Common myeloid progenitor, CD34-positive (primary cell): ENCODE measurements around the gene TNS1.
A peak's percentile ranks its signal among the peaks of the same experiment; 100 is the strongest.
"Not testable (repeated sequence)": the region's sequence is repeated elsewhere in the genome, so short reads cannot be mapped to it uniquely, and the experiment has no call there.

Experiments used
- CTCF ChIA-PET: fragments of 350-600 bp; sonication (Branson Sonifier 250); formaldehyde crosslinking; loops from one replicate; lab custom pipeline; 2021; ENCODE audit warnings: antibody characterized with exemption; lab: Charles Lee
- POLR2A ChIA-PET: fragments of 350-600 bp; sonication (Branson Sonifier 250); formaldehyde crosslinking; loops from one replicate; lab custom pipeline; 2021; ENCODE audit warnings: antibody characterized with exemption; lab: Charles Lee
- DNase-seq, 3 donors: peaks; one replicate each; pipeline versions ENCODE4 v3.0.0 to v3.0.0-alpha.2; 2013
- H3K27ac ChIP-seq, 2 experiments: 1 replicate in 1 of 2; 2 replicates in 1 of 2; pipeline ENCODE4 v1.7.0; 2013; ENCODE audit warnings: inconsistent platforms in 2 of 2, low read length in 2 of 2, mild to moderate bottlenecking in 2 of 2, low read depth in 1 of 2, moderate library complexity in 1 of 2; ENCODE audit not compliant: severe bottlenecking in 2 of 2, insufficient read depth in 1 of 2, poor library complexity in 1 of 2
- H3K27me3 ChIP-seq, 5 experiments: replicated peaks in 2 of 5; 1 replicate in 3 of 5; 2 replicates in 2 of 5; pipeline versions ENCODE4 v1.6.1 to v1.7.0; 2013; ENCODE audit warnings: low read length in 4 of 5, mild to moderate bottlenecking in 2 of 5, moderate library complexity in 2 of 5, inconsistent platforms in 1 of 5; ENCODE audit not compliant: insufficient read depth in 5 of 5, control insufficient read depth in 4 of 5
- H3K36me3 ChIP-seq, 4 experiments: 1 replicate in 2 of 4; 2 replicates in 2 of 4; pipeline versions ENCODE4 v1.6.1 to v1.7.0; 2013; ENCODE audit warnings: low read length in 3 of 4, control low read depth in 1 of 4, mild to moderate bottlenecking in 1 of 4; ENCODE audit not compliant: control insufficient read depth in 4 of 4, insufficient read depth in 4 of 4
- H3K4me1 ChIP-seq, 4 experiments: 1 replicate in 3 of 4; 2 replicates in 1 of 4; pipeline versions ENCODE4 v1.6.1 to v1.7.1; 2013; ENCODE audit warnings: low read length in 3 of 4, mild to moderate bottlenecking in 3 of 4, control low read depth in 1 of 4, inconsistent platforms in 1 of 4, moderate library complexity in 1 of 4; ENCODE audit not compliant: control insufficient read depth in 4 of 4, insufficient read depth in 4 of 4; ENCODE audit errors: control extremely low read depth in 1 of 4
- H3K4me3 ChIP-seq, 7 experiments: 1 replicate in 4 of 7; 2 replicates in 3 of 7; pipeline versions ENCODE4 v1.5.1 to v1.7.0; 2013; ENCODE audit warnings: mild to moderate bottlenecking in 7 of 7, low read length in 6 of 7, moderate library complexity in 6 of 7, inconsistent platforms in 2 of 7, low read depth in 2 of 7, control low read depth in 1 of 7; ENCODE audit not compliant: insufficient read depth in 4 of 7, control insufficient read depth in 1 of 7; ENCODE audit errors: extremely low read depth in 1 of 7
- H3K9me3 ChIP-seq, 5 experiments: 1 replicate in 4 of 5; 2 replicates in 1 of 5; pipeline versions ENCODE4 v1.6.1 to v1.7.1; 2013; ENCODE audit warnings: low read length in 4 of 5, mild to moderate bottlenecking in 2 of 5, inconsistent platforms in 1 of 5, low read depth in 1 of 5, moderate library complexity in 1 of 5; ENCODE audit not compliant: control insufficient read depth in 4 of 5, insufficient read depth in 2 of 5; ENCODE audit errors: control extremely low read depth in 1 of 5
- WGBS: methylation state at CpG from one replicate; pipeline ENCODE4 v1.1.5; 2013; ENCODE audit not compliant: insufficient coverage; 5-methylcytosine and 5-hydroxymethylcytosine counted together

TNS1 gene

DNA sequence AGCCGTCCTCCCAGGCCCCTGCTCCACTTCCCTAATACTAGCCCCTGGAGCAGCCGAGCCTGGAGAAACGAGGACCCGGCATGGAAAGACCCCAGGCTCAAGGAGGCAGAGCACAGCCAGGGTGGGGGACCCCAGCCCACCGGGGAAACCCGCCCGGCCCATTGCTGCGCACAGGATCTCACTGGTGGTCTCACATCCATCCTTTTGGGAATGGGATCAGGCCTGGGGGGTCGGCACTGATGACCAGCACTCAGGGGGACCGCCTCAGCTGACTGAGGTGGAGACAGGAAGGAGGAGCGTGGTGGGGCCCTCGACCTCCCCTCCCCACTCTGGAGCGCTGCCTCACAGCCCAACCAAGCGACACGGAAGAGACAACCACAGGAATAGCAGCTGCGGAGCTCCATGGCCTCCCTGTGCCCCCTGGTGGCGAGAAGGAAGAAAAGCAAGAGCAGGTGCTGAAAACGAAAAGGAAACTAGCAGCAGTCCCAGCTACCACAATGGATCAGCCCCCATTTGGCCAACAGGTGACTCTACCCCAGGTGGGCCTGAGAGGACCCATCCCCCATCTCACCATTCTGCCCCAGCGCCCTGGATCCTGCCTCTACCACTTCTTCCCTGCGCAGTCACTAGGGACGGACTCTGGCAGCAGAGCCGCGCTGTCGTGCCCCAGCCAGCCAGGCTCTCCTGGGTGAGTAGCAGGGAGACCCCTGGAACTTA, 31.9 kb upstream of the TNS1 start:
- CTCF ChIA-PET = interaction anchor here (0.9 to 2.1 kb wide), 9 partner anchors 10 to 249 kb away, joined by 3 to 7 read pairs (median 4); no protein-coding TSS in a partner anchor
- H3K9me3 ChIP-seq, POLR2A ChIA-PET, H3K27me3 ChIP-seq, H3K27ac ChIP-seq, H3K36me3 ChIP-seq: not testable (repeated sequence)
- DNase-seq = peak; percentile 65 to 89 (median 82)
- H3K4me1 ChIP-seq = peaks cover 0 to 15% (median 13%) of the 10 kb centered on the region in 4 experiments
- WGBS = 7% methylated on average over 9 of the region's 24 CpGs
- H3K4me3 ChIP-seq = peak overlapping the region in 6 of 7 experiments; percentile 26 to 72 (median 56)

DNA sequence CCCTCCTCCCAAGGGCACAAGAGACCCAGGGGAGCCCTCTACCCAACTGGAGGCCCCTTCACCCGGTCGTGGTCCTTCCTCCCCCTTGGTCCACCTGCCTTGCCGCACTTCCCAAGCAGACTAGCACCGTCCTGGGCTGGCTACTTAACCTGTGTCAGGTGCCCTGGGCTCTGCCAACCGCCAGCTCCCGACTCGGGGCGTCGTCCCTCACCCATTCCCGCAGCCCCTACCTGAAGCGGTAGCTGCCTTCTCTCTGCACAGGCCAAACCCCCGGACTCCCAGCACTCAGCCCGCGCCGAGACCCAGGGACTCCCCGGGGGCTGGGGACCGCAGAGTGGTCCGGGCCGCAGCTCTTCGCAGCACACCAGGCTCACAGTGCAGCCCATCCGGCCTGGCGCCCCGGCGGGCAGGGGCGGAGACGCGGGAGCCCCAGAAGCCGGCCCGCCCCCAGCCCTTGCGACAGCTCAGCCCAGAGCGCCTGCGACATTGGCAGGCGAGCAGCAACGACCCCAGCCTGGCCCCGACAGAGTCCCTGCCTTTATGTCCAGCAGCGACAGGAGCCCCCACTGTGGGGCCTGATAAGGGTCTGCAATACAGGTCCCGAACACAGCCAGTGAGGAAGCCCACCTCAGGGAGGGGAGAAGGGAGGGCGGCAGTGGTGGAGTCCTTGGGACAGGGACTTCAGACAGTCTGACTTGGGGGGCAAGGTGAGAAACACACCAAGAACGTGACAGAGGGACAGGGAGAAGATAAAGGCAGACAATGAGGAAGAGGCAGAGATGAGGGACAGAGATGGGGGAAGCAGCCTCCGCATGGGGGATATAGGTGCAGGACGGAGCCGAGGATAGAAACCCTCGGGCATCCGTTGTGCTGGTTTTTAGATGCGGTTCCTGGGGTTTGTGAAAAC, 31.0 kb upstream of the TNS1 start:
- peak in 2 of 3 donors; percentile 35 to 46 for DNase-seq
- H3K9me3 ChIP-seq = no peaks in the 10 kb centered on the region
- 35% methylated on average over 41 of the region's 45 CpGs for WGBS
- CTCF ChIA-PET = interaction anchor here (1.1 to 2.1 kb wide), 14 partner anchors 10 to 248 kb away, joined by 3 to 11 read pairs (median 5); no protein-coding TSS in a partner anchor
- peaks cover 0 to 1% (median 0%) of the 10 kb centered on the region in 5 experiments for H3K27me3 ChIP-seq
- no peak overlapping the region for H3K27ac ChIP-seq
- H3K4me1 ChIP-seq = peaks cover 0 to 15% (median 13%) of the 10 kb centered on the region in 4 experiments
- peak overlapping the region in 5 of 7 experiments; percentile 42 to 72 (median 59) for H3K4me3 ChIP-seq
- no peaks in the 10 kb centered on the region for H3K36me3 ChIP-seq
- POLR2A ChIA-PET = interaction anchor here (0.5 kb wide), 1 partner anchor 12 kb away, joined by 4 read pairs; no protein-coding TSS in a partner anchor

DNA sequence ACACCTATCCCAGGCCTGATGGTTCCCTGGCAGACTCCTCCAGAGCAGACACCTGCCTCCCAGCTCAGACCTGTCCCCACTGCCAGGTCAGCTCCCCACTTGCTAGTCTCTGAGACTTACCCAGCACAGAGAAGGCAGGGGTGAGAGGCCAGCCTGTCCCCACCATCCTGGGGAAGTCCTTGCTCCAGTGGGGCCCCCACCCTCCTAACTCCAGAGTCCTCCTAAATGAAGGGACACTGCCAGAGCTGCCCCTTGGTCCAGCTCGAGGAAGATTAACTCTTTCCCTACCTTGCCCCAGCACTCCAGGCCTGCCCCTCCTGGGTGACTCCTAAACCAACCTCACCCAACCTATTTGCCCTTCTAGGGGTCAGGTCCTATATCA, 30.4 kb upstream of the TNS1 start:
- peaks cover 0 to 15% (median 13%) of the 10 kb centered on the region in 4 experiments for H3K4me1 ChIP-seq

DNA sequence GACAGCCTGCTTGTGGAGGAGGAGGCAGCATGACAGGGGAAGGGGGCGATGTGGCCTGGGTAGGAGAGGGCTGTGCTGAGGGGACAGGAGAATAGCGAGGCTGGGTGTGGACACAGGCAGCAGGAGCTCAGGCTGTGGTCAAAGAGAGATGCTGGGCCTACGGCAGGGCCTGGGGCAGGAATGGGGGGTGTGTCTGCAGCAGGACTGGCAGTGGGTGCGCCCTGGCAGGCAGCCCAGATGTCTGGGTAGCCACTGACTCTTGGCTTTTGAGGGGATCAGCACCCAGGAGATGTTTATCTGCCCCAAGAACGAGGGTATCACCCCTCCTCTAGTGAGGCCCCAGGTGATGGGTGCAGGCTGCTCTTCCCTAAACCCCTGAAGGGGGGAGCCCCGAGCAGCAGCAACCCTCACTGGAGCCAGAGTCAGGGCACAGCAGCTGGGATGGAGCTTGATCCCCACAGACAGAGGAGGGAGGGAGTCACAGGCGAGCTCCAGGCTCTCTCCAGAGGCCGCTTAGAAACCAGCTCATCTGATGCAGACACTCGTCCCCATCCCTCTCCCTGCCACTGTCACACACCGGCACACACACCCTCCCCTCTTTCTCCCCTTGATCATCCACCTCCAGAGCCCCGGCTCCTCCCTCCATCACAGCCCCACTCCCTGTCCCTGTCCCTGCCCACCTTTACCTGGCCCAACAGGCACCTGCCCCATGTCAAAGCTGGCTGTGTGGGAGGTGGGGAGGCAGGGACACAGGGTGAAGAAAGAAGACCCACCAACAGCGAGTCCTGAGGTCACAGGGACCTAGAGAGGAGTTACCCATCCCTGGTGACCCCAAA, 29.8 kb upstream of the TNS1 start:
- Histone ChIP-seq H3K36me3 (no peaks in the 10 kb centered on the region), H3K4me1 (peaks cover 0 to 15% (median 13%) of the 10 kb centered on the region in 4 experiments), H3K27me3 (peaks cover 0 to 1% (median 0%) of the 10 kb centered on the region in 5 experiments), H3K9me3 (no peaks in the 10 kb centered on the region), H3K27ac (no peak overlapping the region), H3K4me3 (no peak overlapping the region)
- ChIA-PET CTCF (interaction anchor here (1.2 to 2.1 kb wide), 11 partner anchors 8 to 247 kb away, joined by 3 to 11 read pairs (median 4); no protein-coding TSS in a partner anchor), POLR2A (no interaction called here)
- 82% methylated on average over 8 of the region's 12 CpGs for WGBS
- DNase-seq = no peak

More for the DNA sequence above, 30.4 kb upstream of the TNS1 start:
- ChIA-PET CTCF (interaction anchor here (1.2 to 2.1 kb wide), 11 partner anchors 9 to 248 kb away, joined by 3 to 11 read pairs (median 4); no protein-coding TSS in a partner anchor), POLR2A (no interaction called here)
- WGBS = 100% methylated on average over 1 of the region's 1 CpG
- Histone ChIP-seq H3K36me3 (no peaks in the 10 kb centered on the region), H3K27ac (no peak overlapping the region), H3K9me3 (no peaks in the 10 kb centered on the region), H3K4me3 (no peak overlapping the region), H3K27me3 (peaks cover 0 to 1% (median 0%) of the 10 kb centered on the region in 5 experiments)
- no peak for DNase-seq

DNA sequence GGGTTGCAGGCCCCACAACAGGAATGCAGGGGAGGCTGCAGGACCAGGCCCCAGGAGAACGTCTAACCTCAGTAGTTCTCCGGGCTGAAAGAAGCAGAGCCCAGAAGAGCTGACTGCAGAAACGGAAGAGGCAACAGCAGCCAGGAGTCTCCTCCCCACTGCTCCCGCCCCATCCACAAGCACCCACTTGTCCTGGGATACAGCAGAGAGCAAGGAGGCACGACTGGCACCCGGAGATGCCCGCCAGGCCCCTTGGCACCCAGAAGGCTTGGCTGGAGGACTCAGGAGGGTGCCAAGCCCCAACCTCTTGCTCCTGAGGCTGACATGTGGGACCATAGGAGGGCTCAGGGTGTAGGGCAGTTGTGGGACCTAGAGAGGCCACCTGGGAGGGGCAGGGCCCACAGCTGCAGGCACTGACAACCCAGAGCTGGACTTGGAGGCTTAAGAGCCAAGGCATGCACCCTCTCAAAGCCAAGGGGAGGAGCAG, 29.0 kb upstream of the TNS1 start:
- ChIA-PET POLR2A (no interaction called here), CTCF (interaction anchor here (1.3 to 2.0 kb wide), 4 partner anchors 12 to 246 kb away, joined by 3 to 11 read pairs (median 8); no protein-coding TSS in a partner anchor)
- Histone ChIP-seq H3K36me3 (no peaks in the 10 kb centered on the region), H3K4me3 (no peak overlapping the region), H3K27me3 (peaks cover 0 to 1% (median 0%) of the 10 kb centered on the region in 5 experiments), H3K4me1 (peaks cover 0 to 15% (median 13%) of the 10 kb centered on the region in 4 experiments), H3K9me3 (no peaks in the 10 kb centered on the region), H3K27ac (no peak overlapping the region)
- WGBS = 100% methylated on average over 5 of the region's 7 CpGs
- DNase-seq = no peak

DNA sequence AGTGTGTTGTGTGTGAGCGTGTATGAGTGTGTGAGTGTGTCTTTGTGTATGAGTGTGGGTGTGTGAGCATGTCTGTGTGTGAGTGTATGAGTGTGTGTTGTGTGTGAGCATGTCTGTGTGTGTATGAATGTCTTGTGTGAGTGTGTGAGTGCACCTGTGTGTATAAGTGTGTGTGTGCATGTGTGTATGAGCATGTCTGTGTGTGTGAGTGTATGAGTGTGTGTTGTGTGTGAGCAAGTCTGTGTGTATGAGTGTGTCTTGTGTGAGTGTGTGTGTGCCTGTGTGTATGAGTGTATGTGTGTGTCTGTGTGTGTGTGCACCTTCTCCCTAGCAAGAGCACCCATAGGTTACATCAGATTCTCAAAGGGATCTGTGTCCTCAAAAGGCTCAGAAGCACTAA, 28.5 kb upstream of the TNS1 start:
- Histone ChIP-seq H3K27me3 (peaks cover 0 to 1% (median 0%) of the 10 kb centered on the region in 5 experiments), H3K4me3 (no peak overlapping the region), H3K36me3 (no peaks in the 10 kb centered on the region), H3K4me1 (peaks cover 0 to 15% (median 13%) of the 10 kb centered on the region in 4 experiments), H3K27ac (no peak overlapping the region), H3K9me3 (no peaks in the 10 kb centered on the region)
- POLR2A ChIA-PET = no interaction called here
- CTCF ChIA-PET = no interaction called here
- no peak for DNase-seq
- WGBS = 100% methylated on average over 1 of the region's 1 CpG
